NCI-H345 treated with DMSO at 0.1 percent for 48 hours (cell line): ENCODE results near the gene CDK15.
A peak's percentile ranks its signal among the peaks of the same experiment; 100 is the strongest.
"Not testable (repeated sequence)": the region's sequence is repeated elsewhere in the genome, so short reads cannot be mapped to it uniquely, and the experiment has no call there.

Experiments used
- DNase-seq: peaks from one replicate; lab custom pipeline; 2025; ENCODE audit not compliant: unreplicated experiment; lab: John Stamatoyannopoulos, UW

The CDK15 gene

GRCh38 chr2:201789395-201789794 is 16.9 kb upstream of the CDK15 start:
- DNase-seq, result no peak

- DNase-seq, result no peak
Observed at GRCh38 chr2:201790291-201790690, 16.0 kb upstream of the CDK15 start.

GRCh38 chr2:201790989-201791388 is 15.3 kb upstream of the CDK15 start:
- DNase-seq, result no peak

GRCh38 chr2:201793631-201794030 is 12.7 kb upstream of the CDK15 start:
- no peak for DNase-seq

GRCh38 chr2:201794294-201794693 is 12.0 kb upstream of the CDK15 start:
- no peak for DNase-seq

GRCh38 chr2:201795607-201796477 is 10.5 kb upstream of the CDK15 start:
- DNase-seq, result peak; percentile 7

- no peak for DNase-seq
Observed at GRCh38 chr2:201796478-201796865, 9.9 kb upstream of the CDK15 start.

- no peak for DNase-seq
Observed at GRCh38 chr2:201797175-201797840, 9.0 kb upstream of the CDK15 start.

GRCh38 chr2:201798252-201798913 is 8.0 kb upstream of the CDK15 start:
- DNase-seq, result no peak

GRCh38 chr2:201798914-201799285 is 7.4 kb upstream of the CDK15 start:
- not testable (repeated sequence) for DNase-seq

- no peak for DNase-seq
Observed at GRCh38 chr2:201807452-201807999, 1.2 kb downstream of the CDK15 start.

GRCh38 chr2:201808027-201808426 is 1.7 kb downstream of the CDK15 start:
- DNase-seq, result no peak

GRCh38 chr2:201809633-201810032 is 3.3 kb downstream of the CDK15 start:
- no peak for DNase-seq

GRCh38 chr2:201810604-201811003 is 4.3 kb downstream of the CDK15 start:
- DNase-seq, result not testable (repeated sequence)

- no peak for DNase-seq
Observed at GRCh38 chr2:201813996-201814760, 7.8 kb downstream of the CDK15 start.

GRCh38 chr2:201816657-201817575 is 10.6 kb downstream of the CDK15 start:
- DNase-seq, result no peak

GRCh38 chr2:201820383-201821007 is 14.2 kb downstream of the CDK15 start:
- DNase-seq, result no peak

- no peak for DNase-seq
Observed at GRCh38 chr2:201821080-201821479, 14.7 kb downstream of the CDK15 start.

GRCh38 chr2:201824212-201824611 is 17.9 kb downstream of the CDK15 start:
- no peak for DNase-seq
